Measurements from ENCODE around the gene CSE1L. TPM values are rescaled to one million over a fixed set of nuclear protein-coding genes. Genes with fewer than 3 reads are reported as not detected.

Gene CSE1L
- polyA plus RNA-seq, 1 of the 3 experiments (the other 2 are of a cell fraction), result 18.8 TPM

- H3K79me2 ChIP-seq (ENCODE audit: insufficient read depth), result peaks cover 35% of the 10 kb centered on the region
- peak; percentile 49 for DNase-seq
Measured at GRCh38 chr20:49132995-49133478, 86.9 kb downstream of the CSE1L start.

GRCh38 chr20:49133571-49133970 lies 87.5 kb downstream of the CSE1L start:
- POLR2A ChIA-PET, result interaction anchor here (1.5 kb wide), 1 partner anchor 85 kb away, joined by 7 read pairs; the partner anchor contains the start of gene DDX27
- no peak overlapping the region; a peak in 1 of 4 replicates for H3K27ac ChIP-seq (ENCODE audit: low read depth in 2 of 2, low read length in 1 of 2)

More at GRCh38 chr20:49132995-49133478, 86.9 kb downstream of the CSE1L start:
- CTCF ChIA-PET, result interaction anchor here (0.6 to 4.4 kb wide), 44 partner anchors 9 to 392 kb away, joined by 3 to 112 read pairs (median 4); partner anchors contain the start of gene DDX27
- Histone ChIP-seq H4K20me1 (ENCODE audit: insufficient read depth) (peaks cover 3% of the 10 kb centered on the region; the same call in 1 of the 2 replicates), H3K4me2 (no peak overlapping the region), H3K27me3 (ENCODE audit: insufficient read depth) (no peaks in the 10 kb centered on the region), H3K36me3 (replicated peaks in 1 of 2; ENCODE audit: control insufficient read depth in 1 of 2, insufficient read depth in 2 of 2, low read length in 1 of 2) (peaks cover 17 to 29% of the 10 kb centered on the region in 2 experiments), H3K27ac (ENCODE audit: low read depth in 2 of 2, low read length in 1 of 2) (no peak overlapping the region), H3K4me3 (ENCODE audit: low read depth in 2 of 2, low read length in 1 of 2) (no peak overlapping the region), H2AFZ (ENCODE audit: low read depth) (no peak overlapping the region), H3K9me3 (no peaks in the 10 kb centered on the region), H3K4me1 (ENCODE audit: control insufficient read depth in 1 of 2, insufficient read depth in 2 of 2, low read depth in 1 of 2, low read length in 1 of 2) (no peaks in the 10 kb centered on the region; a peak in 1 of 4 replicates), H3K9ac (no peak overlapping the region), H3K9me2 (no peaks in the 10 kb centered on the region), H3F3A (replicated peaks; ENCODE audit: insufficient read depth) (no peaks in the 10 kb centered on the region)
- TF ChIP-seq RAD21 (IDR thresholded peaks at IDR 0.05; ENCODE audit: low read length), result peak; percentile 79
- TF ChIP-seq SMC3 (IDR thresholded peaks at IDR 0.05; ENCODE audit: low read depth, low read length), result peak; percentile 46
- no peak for TF ChIP-seq TEAD4 (IDR thresholded peaks at IDR 0.05; ENCODE audit: borderline replicate concordance, insufficient read depth)
- peak; percentile 72 for TF ChIP-seq CTCF (IDR thresholded peaks at IDR 0.05)
- POLR2A ChIA-PET, result interaction anchor here (1.5 kb wide), 1 partner anchor 86 kb away, joined by 7 read pairs; the partner anchor contains the start of gene DDX27
- 51% methylated on average over 5 of the region's 5 CpGs for WGBS (ENCODE audit: low lambda C conversion rate)

More at GRCh38 chr20:49133571-49133970, 87.5 kb downstream of the CSE1L start:
- WGBS (ENCODE audit: low lambda C conversion rate), result 89% methylated on average over 3 of the region's 3 CpGs
- peaks cover 3% of the 10 kb centered on the region; the same call in 1 of the 2 replicates for H4K20me1 ChIP-seq (ENCODE audit: insufficient read depth)
- H3K9me2 ChIP-seq, result no peaks in the 10 kb centered on the region
- H3K27me3 ChIP-seq (ENCODE audit: insufficient read depth), result no peaks in the 10 kb centered on the region
- no peak overlapping the region for H2AFZ ChIP-seq (ENCODE audit: low read depth)
- DNase-seq, result no peak
- H3K4me3 ChIP-seq (ENCODE audit: low read depth in 2 of 2, low read length in 1 of 2), result no peak overlapping the region
- TF ChIP-seq EP300 (IDR thresholded peaks at IDR 0.05; ENCODE audit: borderline replicate concordance in 1 of 2, low read depth in 1 of 2, low read length in 1 of 2) (no peak), RCOR1 (IDR thresholded peaks at IDR 0.05; ENCODE audit: low read length) (no peak), TCF12 (IDR thresholded peaks at IDR 0.05) (no peak), MEF2A (IDR thresholded peaks at IDR 0.05; ENCODE audit: borderline replicate concordance, low read depth) (no peak), NFIC (IDR thresholded peaks at IDR 0.05; ENCODE audit: borderline replicate concordance) (no peak), SMC3 (IDR thresholded peaks at IDR 0.05; ENCODE audit: low read depth, low read length) (no peak), FOXM1 (IDR thresholded peaks at IDR 0.05; ENCODE audit: low read depth) (no peak), MXI1 (IDR thresholded peaks at IDR 0.05; ENCODE audit: low read depth, low read length) (no peak), MAX (IDR thresholded peaks at IDR 0.05; ENCODE audit: low read depth) (no peak), SIN3A (IDR thresholded peaks at IDR 0.05; ENCODE audit: borderline replicate concordance, low read depth, low read length) (no peak), USF1 (IDR thresholded peaks at IDR 0.05; ENCODE audit: borderline replicate concordance, low read depth) (no peak), CHD2 (IDR thresholded peaks at IDR 0.05; ENCODE audit: low read length, partially characterized antibody) (no peak), ELF1 (IDR thresholded peaks at IDR 0.05) (no peak), TAF1 (IDR thresholded peaks at IDR 0.05; ENCODE audit: borderline replicate concordance, low read depth, low read length) (no peak)
- no peaks in the 10 kb centered on the region for H3K9me3 ChIP-seq
- CTCF ChIA-PET, result interaction anchor here (0.7 to 4.4 kb wide), 25 partner anchors 9 to 187 kb away, joined by 3 to 112 read pairs (median 5); partner anchors contain the start of gene DDX27
- H3K4me1 ChIP-seq (ENCODE audit: control insufficient read depth in 1 of 2, insufficient read depth in 2 of 2, low read depth in 1 of 2, low read length in 1 of 2), result no peaks in the 10 kb centered on the region; a peak in 1 of 4 replicates
- H3K4me2 ChIP-seq, result no peak overlapping the region
- H3K36me3 ChIP-seq (replicated peaks in 1 of 2; ENCODE audit: control insufficient read depth in 1 of 2, insufficient read depth in 2 of 2, low read length in 1 of 2), result peaks cover 17 to 24% of the 10 kb centered on the region in 2 experiments
- H3K9ac ChIP-seq, result no peak overlapping the region
- H3K79me2 ChIP-seq (ENCODE audit: insufficient read depth), result peaks cover 38% of the 10 kb centered on the region
- H3F3A ChIP-seq (replicated peaks; ENCODE audit: insufficient read depth), result no peaks in the 10 kb centered on the region

All from SK-N-SH (cell line).